ENCODE results near the gene CCNB1.
A peak's percentile ranks its signal among the peaks of the same experiment; 100 is the strongest.

The CCNB1 gene

GRCh38 chr5:69217548-69218526 lies 50.9 kb downstream of the CCNB1 start (continued):
- no peak for TF ChIP-seq MZF1 (tag by site-specific recombination; IDR thresholded peaks at IDR 0.05; ENCODE audit: borderline replicate concordance)
- peak; percentile 79 for TF ChIP-seq ZBTB8A (tag by site-specific recombination; IDR thresholded peaks at IDR 0.05)
- no peak for TF ChIP-seq ZNF184 (tag by site-specific recombination; IDR thresholded peaks at IDR 0.05)
- TF ChIP-seq ZNF274 (IDR thresholded peaks at IDR 0.05; ENCODE audit: low read length) = no peak
- no peak for TF ChIP-seq ZNF274 (tag by site-specific recombination; IDR thresholded peaks at IDR 0.05; ENCODE audit: borderline replicate concordance)
- TF ChIP-seq ZNF548 (tag by site-specific recombination; IDR thresholded peaks at IDR 0.05) = 0 out of 2 replicates have a peak, but pooled peaks have one; percentile 14
- TF ChIP-seq ZNF280C (tag by site-specific recombination; IDR thresholded peaks at IDR 0.05) = no peak
- TF ChIP-seq ZNF521 (tag by site-specific recombination; IDR thresholded peaks at IDR 0.05) = no peak
- TF ChIP-seq KLF1 (tag by site-specific recombination; IDR thresholded peaks at IDR 0.05) = peak; percentile 51; the same call in 1 of the 2 replicates
- TF ChIP-seq CTCF (tag by site-specific recombination; IDR thresholded peaks at IDR 0.05) = peak; percentile 77
- TF ChIP-seq ZNF707 (tag by site-specific recombination; IDR thresholded peaks at IDR 0.05) = no peak
- peak; percentile 37; the same call in 1 of the 2 replicates for TF ChIP-seq ZNF391 (tag by site-specific recombination; IDR thresholded peaks at IDR 0.05; ENCODE audit: borderline replicate concordance, low read depth)
- no peak for TF ChIP-seq ZNF473 (tag by site-specific recombination; IDR thresholded peaks at IDR 0.05)
- TF ChIP-seq, protein P1, sequence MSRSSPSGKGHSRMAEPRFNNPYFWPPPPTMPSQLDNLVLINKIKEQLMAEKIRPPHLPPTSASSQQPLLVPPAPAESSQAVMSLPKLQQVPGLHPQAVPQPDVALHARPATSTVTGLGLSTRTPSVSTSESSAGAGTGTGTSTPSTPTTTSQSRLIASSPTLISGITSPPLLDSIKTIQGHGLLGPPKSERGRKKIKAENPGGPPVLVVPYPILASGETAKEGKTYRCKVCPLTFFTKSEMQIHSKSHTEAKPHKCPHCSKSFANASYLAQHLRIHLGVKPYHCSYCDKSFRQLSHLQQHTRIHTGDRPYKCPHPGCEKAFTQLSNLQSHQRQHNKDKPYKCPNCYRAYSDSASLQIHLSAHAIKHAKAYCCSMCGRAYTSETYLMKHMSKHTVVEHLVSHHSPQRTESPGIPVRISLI (tag by site-specific recombination; IDR thresholded peaks at IDR 0.05) = peak; percentile 5; the same call in 1 of the 2 replicates
- no peak for TF ChIP-seq ZNF211 (tag by site-specific recombination; IDR thresholded peaks at IDR 0.05; ENCODE audit: low read depth)
- TF ChIP-seq, protein P2, sequence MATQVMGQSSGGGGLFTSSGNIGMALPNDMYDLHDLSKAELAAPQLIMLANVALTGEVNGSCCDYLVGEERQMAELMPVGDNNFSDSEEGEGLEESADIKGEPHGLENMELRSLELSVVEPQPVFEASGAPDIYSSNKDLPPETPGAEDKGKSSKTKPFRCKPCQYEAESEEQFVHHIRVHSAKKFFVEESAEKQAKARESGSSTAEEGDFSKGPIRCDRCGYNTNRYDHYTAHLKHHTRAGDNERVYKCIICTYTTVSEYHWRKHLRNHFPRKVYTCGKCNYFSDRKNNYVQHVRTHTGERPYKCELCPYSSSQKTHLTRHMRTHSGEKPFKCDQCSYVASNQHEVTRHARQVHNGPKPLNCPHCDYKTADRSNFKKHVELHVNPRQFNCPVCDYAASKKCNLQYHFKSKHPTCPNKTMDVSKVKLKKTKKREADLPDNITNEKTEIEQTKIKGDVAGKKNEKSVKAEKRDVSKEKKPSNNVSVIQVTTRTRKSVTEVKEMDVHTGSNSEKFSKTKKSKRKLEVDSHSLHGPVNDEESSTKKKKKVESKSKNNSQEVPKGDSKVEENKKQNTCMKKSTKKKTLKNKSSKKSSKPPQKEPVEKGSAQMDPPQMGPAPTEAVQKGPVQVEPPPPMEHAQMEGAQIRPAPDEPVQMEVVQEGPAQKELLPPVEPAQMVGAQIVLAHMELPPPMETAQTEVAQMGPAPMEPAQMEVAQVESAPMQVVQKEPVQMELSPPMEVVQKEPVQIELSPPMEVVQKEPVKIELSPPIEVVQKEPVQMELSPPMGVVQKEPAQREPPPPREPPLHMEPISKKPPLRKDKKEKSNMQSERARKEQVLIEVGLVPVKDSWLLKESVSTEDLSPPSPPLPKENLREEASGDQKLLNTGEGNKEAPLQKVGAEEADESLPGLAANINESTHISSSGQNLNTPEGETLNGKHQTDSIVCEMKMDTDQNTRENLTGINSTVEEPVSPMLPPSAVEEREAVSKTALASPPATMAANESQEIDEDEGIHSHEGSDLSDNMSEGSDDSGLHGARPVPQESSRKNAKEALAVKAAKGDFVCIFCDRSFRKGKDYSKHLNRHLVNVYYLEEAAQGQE (tag by site-specific recombination; IDR thresholded peaks at IDR 0.05) = peak; percentile 45; the same call in 1 of the 2 replicates
- no peak for TF ChIP-seq ZNF354C (tag by site-specific recombination; IDR thresholded peaks at IDR 0.05; ENCODE audit: borderline replicate concordance, low read depth)
- TF ChIP-seq ZNF768 (tag by site-specific recombination; IDR thresholded peaks at IDR 0.05) = no peak
- peak; percentile 9; the same call in 1 of the 2 replicates for TF ChIP-seq ZNF10 (tag by site-specific recombination; IDR thresholded peaks at IDR 0.05)
- no peak for TF ChIP-seq ZNF510 (tag by site-specific recombination; IDR thresholded peaks at IDR 0.05; ENCODE audit: insufficient replicate concordance)
- TF ChIP-seq ZFP41 (tag by site-specific recombination; IDR thresholded peaks at IDR 0.05; ENCODE audit: borderline replicate concordance) = no peak
- no peak for TF ChIP-seq ZNF626 (tag by site-specific recombination; IDR thresholded peaks at IDR 0.05)
- TF ChIP-seq, protein P3, sequence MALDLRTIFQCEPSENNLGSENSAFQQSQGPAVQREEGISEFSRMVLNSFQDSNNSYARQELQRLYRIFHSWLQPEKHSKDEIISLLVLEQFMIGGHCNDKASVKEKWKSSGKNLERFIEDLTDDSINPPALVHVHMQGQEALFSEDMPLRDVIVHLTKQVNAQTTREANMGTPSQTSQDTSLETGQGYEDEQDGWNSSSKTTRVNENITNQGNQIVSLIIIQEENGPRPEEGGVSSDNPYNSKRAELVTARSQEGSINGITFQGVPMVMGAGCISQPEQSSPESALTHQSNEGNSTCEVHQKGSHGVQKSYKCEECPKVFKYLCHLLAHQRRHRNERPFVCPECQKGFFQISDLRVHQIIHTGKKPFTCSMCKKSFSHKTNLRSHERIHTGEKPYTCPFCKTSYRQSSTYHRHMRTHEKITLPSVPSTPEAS (tag by site-specific recombination; IDR thresholded peaks at IDR 0.05) = peak; percentile 94
- TF ChIP-seq GLI4 (tag by site-specific recombination; IDR thresholded peaks at IDR 0.05) = peak; percentile 95; the same call in 1 of the 2 replicates
- TF ChIP-seq, protein P4, sequence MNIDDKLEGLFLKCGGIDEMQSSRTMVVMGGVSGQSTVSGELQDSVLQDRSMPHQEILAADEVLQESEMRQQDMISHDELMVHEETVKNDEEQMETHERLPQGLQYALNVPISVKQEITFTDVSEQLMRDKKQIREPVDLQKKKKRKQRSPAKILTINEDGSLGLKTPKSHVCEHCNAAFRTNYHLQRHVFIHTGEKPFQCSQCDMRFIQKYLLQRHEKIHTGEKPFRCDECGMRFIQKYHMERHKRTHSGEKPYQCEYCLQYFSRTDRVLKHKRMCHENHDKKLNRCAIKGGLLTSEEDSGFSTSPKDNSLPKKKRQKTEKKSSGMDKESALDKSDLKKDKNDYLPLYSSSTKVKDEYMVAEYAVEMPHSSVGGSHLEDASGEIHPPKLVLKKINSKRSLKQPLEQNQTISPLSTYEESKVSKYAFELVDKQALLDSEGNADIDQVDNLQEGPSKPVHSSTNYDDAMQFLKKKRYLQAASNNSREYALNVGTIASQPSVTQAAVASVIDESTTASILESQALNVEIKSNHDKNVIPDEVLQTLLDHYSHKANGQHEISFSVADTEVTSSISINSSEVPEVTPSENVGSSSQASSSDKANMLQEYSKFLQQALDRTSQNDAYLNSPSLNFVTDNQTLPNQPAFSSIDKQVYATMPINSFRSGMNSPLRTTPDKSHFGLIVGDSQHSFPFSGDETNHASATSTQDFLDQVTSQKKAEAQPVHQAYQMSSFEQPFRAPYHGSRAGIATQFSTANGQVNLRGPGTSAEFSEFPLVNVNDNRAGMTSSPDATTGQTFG (tag by site-specific recombination; IDR thresholded peaks at IDR 0.05; ENCODE audit: borderline replicate concordance) = no peak

Data from HEK293 (cell line).